Epidermal melanocyte (primary cell): ENCODE data around the gene PSMB8.
A peak's percentile ranks its signal among the peaks of the same experiment; 100 is the strongest.
"Not testable (repeated sequence)": the region's sequence is repeated elsewhere in the genome, so short reads cannot be mapped to it uniquely, and the experiment has no call there.

Experiments
- DNase-seq: peaks from one replicate; pipeline ENCODE4 v3.0.0; 2011; ENCODE audit warnings: low spot score; ENCODE audit not compliant: insufficient read length

Gene PSMB8

GRCh38 chr6:32843979-32844838 is at the start of gene PSMB8:
PSMB8 (minus strand) TSS chr6:32844047; CDS start chr6:32843996, 51 bp downstream.
- peak; percentile 68 for DNase-seq

- DNase-seq = no peak
Measured at GRCh38 chr6:32890831-32891230, 47.0 kb upstream of the PSMB8 start.

GRCh38 chr6:32889533-32889932 is 45.7 kb upstream of the PSMB8 start:
- no peak for DNase-seq

- no peak for DNase-seq
Measured at GRCh38 chr6:32888576-32888975, 44.7 kb upstream of the PSMB8 start.

GRCh38 chr6:32887616-32888015 is 43.8 kb upstream of the PSMB8 start:
- no peak for DNase-seq

GRCh38 chr6:32886681-32887383 is 43.0 kb upstream of the PSMB8 start:
- no peak for DNase-seq

GRCh38 chr6:32885698-32886286 is 41.9 kb upstream of the PSMB8 start:
- DNase-seq = peak; percentile 41

GRCh38 chr6:32883789-32884188 is 39.9 kb upstream of the PSMB8 start:
- no peak for DNase-seq

GRCh38 chr6:32882879-32883250 is 39.0 kb upstream of the PSMB8 start:
- DNase-seq = no peak

GRCh38 chr6:32880962-32881361 is 37.1 kb upstream of the PSMB8 start:
- not testable (repeated sequence) for DNase-seq

GRCh38 chr6:32879691-32880090 is 35.8 kb upstream of the PSMB8 start:
- no peak for DNase-seq

GRCh38 chr6:32876603-32877002 is 32.8 kb upstream of the PSMB8 start:
- DNase-seq = no peak

- DNase-seq = not testable (repeated sequence)
Measured at GRCh38 chr6:32873947-32874346, 30.1 kb upstream of the PSMB8 start.

- no peak for DNase-seq
Measured at GRCh38 chr6:32868257-32868788, 24.5 kb upstream of the PSMB8 start.

GRCh38 chr6:32867554-32868256 is 23.9 kb upstream of the PSMB8 start:
- no peak for DNase-seq

- DNase-seq = no peak
Measured at GRCh38 chr6:32867022-32867477, 23.2 kb upstream of the PSMB8 start.

GRCh38 chr6:32865724-32866443 is 22.0 kb upstream of the PSMB8 start:
- no peak for DNase-seq

- no peak for DNase-seq
Measured at GRCh38 chr6:32862725-32863124, 18.9 kb upstream of the PSMB8 start.

GRCh38 chr6:32860674-32861073 is 16.8 kb upstream of the PSMB8 start:
- no peak for DNase-seq

- no peak for DNase-seq
Measured at GRCh38 chr6:32858194-32858593, 14.3 kb upstream of the PSMB8 start.
